HUES64 (cell line): ENCODE results near the gene CDRT4.

Source experiments
- H3K27ac ChIP-seq: 2 replicates; pipeline ENCODE4 v1.7.0; 2013; ENCODE audit warnings: low read depth, low read length, inconsistent platforms
- H3K27me3 ChIP-seq: 2 replicates; pipeline ENCODE4 v1.6.1; 2013; ENCODE audit warnings: mild to moderate bottlenecking, low read length; ENCODE audit not compliant: insufficient read depth
- H3K36me3 ChIP-seq: 2 replicates; pipeline ENCODE4 v1.6.1; 2013; ENCODE audit warnings: mild to moderate bottlenecking, low read length; ENCODE audit not compliant: insufficient read depth
- H3K4me1 ChIP-seq: 2 replicates; pipeline ENCODE4 v1.6.1; 2013; ENCODE audit warnings: mild to moderate bottlenecking, low read length, moderate library complexity; ENCODE audit not compliant: insufficient read depth
- H3K4me3 ChIP-seq: 2 replicates; pipeline ENCODE4 v1.5.1; 2013; ENCODE audit warnings: mild to moderate bottlenecking, low read length, moderate library complexity
- H3K9ac ChIP-seq: 2 replicates; pipeline ENCODE4 v1.6.1; 2013; ENCODE audit warnings: mild to moderate bottlenecking, low read depth, low read length
- H3K9me3 ChIP-seq: 2 replicates; pipeline ENCODE4 v1.6.1; 2013; ENCODE audit warnings: low read depth, low read length; ENCODE audit not compliant: insufficient read depth
- WGBS: fragments of 150-250, 120-280 bp; methylation state at CpG from one replicate; pipeline ENCODE4 v1.1.7; 2013; ENCODE audit warnings: missing lambda C conversion rate; 5-methylcytosine and 5-hydroxymethylcytosine counted together

The CDRT4 gene

GRCh38 chr17:15431196-15431595 is 36.2 kb downstream of the CDRT4 start:
- H3K9me3 ChIP-seq, result no peaks in the 10 kb centered on the region
- H3K27me3 ChIP-seq, result no peaks in the 10 kb centered on the region
- H3K9ac ChIP-seq, result no peak overlapping the region
- H3K36me3 ChIP-seq, result no peaks in the 10 kb centered on the region
- H3K27ac ChIP-seq, result no peak overlapping the region
- no peak overlapping the region for H3K4me3 ChIP-seq
- 90% methylated on average over 11 of the region's 11 CpGs for WGBS
- H3K4me1 ChIP-seq, result no peaks in the 10 kb centered on the region

- H3K27me3 ChIP-seq, result no peaks in the 10 kb centered on the region
- no peak overlapping the region for H3K27ac ChIP-seq
- H3K4me3 ChIP-seq, result no peak overlapping the region
- H3K4me1 ChIP-seq, result no peaks in the 10 kb centered on the region
- H3K9ac ChIP-seq, result no peak overlapping the region
- 97% methylated on average over 3 of the region's 3 CpGs for WGBS
- no peaks in the 10 kb centered on the region for H3K9me3 ChIP-seq
- no peaks in the 10 kb centered on the region for H3K36me3 ChIP-seq
These were observed 42.9 kb downstream of the CDRT4 start for GRCh38 chr17:15424521-15424920.

- WGBS, result 76% methylated on average over 11 of the region's 11 CpGs
- Histone ChIP-seq H3K27me3 (no peaks in the 10 kb centered on the region), H3K4me3 (no peak overlapping the region), H3K9ac (no peak overlapping the region), H3K36me3 (no peaks in the 10 kb centered on the region), H3K27ac (no peak overlapping the region), H3K4me1 (no peaks in the 10 kb centered on the region), H3K9me3 (no peaks in the 10 kb centered on the region)
These were observed 44.9 kb downstream of the CDRT4 start for GRCh38 chr17:15422392-15422965.

- 91% methylated on average over 7 of the region's 7 CpGs for WGBS
- Histone ChIP-seq H3K27me3 (no peaks in the 10 kb centered on the region), H3K27ac (no peak overlapping the region), H3K9me3 (no peaks in the 10 kb centered on the region), H3K9ac (no peak overlapping the region), H3K36me3 (no peaks in the 10 kb centered on the region), H3K4me1 (peaks cover 4% of the 10 kb centered on the region; the same call in 1 of the 2 replicates), H3K4me3 (no peak overlapping the region)
These were observed 48.6 kb downstream of the CDRT4 start for GRCh38 chr17:15418781-15419180.

- H3K9ac ChIP-seq, result no peak overlapping the region
- no peaks in the 10 kb centered on the region for H3K27me3 ChIP-seq
- 85% methylated on average over 14 of the region's 14 CpGs for WGBS
- no peaks in the 10 kb centered on the region for H3K36me3 ChIP-seq
- no peak overlapping the region for H3K27ac ChIP-seq
- peaks cover 5% of the 10 kb centered on the region; the same call in 1 of the 2 replicates for H3K4me1 ChIP-seq
- H3K4me3 ChIP-seq, result no peak overlapping the region
- no peaks in the 10 kb centered on the region for H3K9me3 ChIP-seq
These were observed 52.7 kb downstream of the CDRT4 start for GRCh38 chr17:15414532-15415306.

- H3K4me1 ChIP-seq, result peaks cover 5% of the 10 kb centered on the region; the same call in 1 of the 2 replicates
- H3K4me3 ChIP-seq, result no peak overlapping the region
- H3K27ac ChIP-seq, result no peak overlapping the region
- H3K9ac ChIP-seq, result no peak overlapping the region
- WGBS, result 86% methylated on average over 9 of the region's 9 CpGs
- H3K9me3 ChIP-seq, result no peaks in the 10 kb centered on the region
- H3K27me3 ChIP-seq, result no peaks in the 10 kb centered on the region
- no peaks in the 10 kb centered on the region for H3K36me3 ChIP-seq
These were observed 54.2 kb downstream of the CDRT4 start for GRCh38 chr17:15413101-15413771.

GRCh38 chr17:15412606-15413005 is 54.8 kb downstream of the CDRT4 start:
- H3K36me3 ChIP-seq, result no peaks in the 10 kb centered on the region
- no peak overlapping the region for H3K27ac ChIP-seq
- no peaks in the 10 kb centered on the region for H3K27me3 ChIP-seq
- no peak overlapping the region for H3K9ac ChIP-seq
- 84% methylated on average over 7 of the region's 7 CpGs for WGBS
- no peak overlapping the region for H3K4me3 ChIP-seq
- peaks cover 5% of the 10 kb centered on the region; the same call in 1 of the 2 replicates for H3K4me1 ChIP-seq
- no peaks in the 10 kb centered on the region for H3K9me3 ChIP-seq

GRCh38 chr17:15411384-15412198 is 55.8 kb downstream of the CDRT4 start:
- Histone ChIP-seq H3K4me1 (peaks cover 5% of the 10 kb centered on the region; the same call in 1 of the 2 replicates), H3K9me3 (no peaks in the 10 kb centered on the region), H3K27ac (no peak overlapping the region), H3K4me3 (no peak overlapping the region), H3K27me3 (no peaks in the 10 kb centered on the region), H3K9ac (no peak overlapping the region), H3K36me3 (no peaks in the 10 kb centered on the region)
- 91% methylated on average over 7 of the region's 7 CpGs for WGBS

- Histone ChIP-seq H3K9ac (no peak overlapping the region), H3K27me3 (no peaks in the 10 kb centered on the region), H3K4me3 (no peak overlapping the region), H3K27ac (no peak overlapping the region), H3K4me1 (peaks cover 5% of the 10 kb centered on the region; the same call in 1 of the 2 replicates), H3K36me3 (no peaks in the 10 kb centered on the region), H3K9me3 (no peaks in the 10 kb centered on the region)
- 95% methylated on average over 14 of the region's 14 CpGs for WGBS
These were observed 57.6 kb downstream of the CDRT4 start for GRCh38 chr17:15409721-15410250.

GRCh38 chr17:15408803-15409202 is 58.6 kb downstream of the CDRT4 start:
- H3K9me3 ChIP-seq, result no peaks in the 10 kb centered on the region
- H3K27ac ChIP-seq, result no peak overlapping the region
- no peak overlapping the region for H3K9ac ChIP-seq
- no peaks in the 10 kb centered on the region for H3K27me3 ChIP-seq
- no peak overlapping the region for H3K4me3 ChIP-seq
- 92% methylated on average over 3 of the region's 3 CpGs for WGBS
- H3K4me1 ChIP-seq, result peaks cover 1% of the 10 kb centered on the region; the same call in 1 of the 2 replicates
- H3K36me3 ChIP-seq, result no peaks in the 10 kb centered on the region
